ENCODE results near the gene OR2A2.

Gene OR2A2

DNA sequence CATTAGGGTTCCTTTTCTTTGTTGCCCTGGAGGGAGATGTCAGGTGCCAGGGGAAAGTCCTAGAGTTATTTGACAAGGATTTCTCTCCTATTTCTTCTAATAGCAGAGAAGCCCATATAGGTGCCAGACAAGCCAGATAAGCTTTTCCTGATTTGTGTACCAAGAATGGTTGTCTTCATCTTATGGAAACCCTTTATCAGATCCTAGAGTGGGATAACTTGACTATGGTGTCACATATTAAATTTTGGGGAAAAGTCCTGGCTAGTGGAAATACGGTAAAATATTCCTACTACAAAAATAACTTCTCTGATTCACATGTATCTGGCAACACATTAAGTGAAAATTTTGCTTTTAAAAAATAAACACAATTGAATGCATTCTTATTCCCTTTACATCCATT is 22.2 kb upstream of the OR2A2 start:
- FAIRE-seq (no peak), DNase-seq (ENCODE audit: insufficient read length, low spot score) (no peak)
- TF ChIP-seq, protein P1, sequence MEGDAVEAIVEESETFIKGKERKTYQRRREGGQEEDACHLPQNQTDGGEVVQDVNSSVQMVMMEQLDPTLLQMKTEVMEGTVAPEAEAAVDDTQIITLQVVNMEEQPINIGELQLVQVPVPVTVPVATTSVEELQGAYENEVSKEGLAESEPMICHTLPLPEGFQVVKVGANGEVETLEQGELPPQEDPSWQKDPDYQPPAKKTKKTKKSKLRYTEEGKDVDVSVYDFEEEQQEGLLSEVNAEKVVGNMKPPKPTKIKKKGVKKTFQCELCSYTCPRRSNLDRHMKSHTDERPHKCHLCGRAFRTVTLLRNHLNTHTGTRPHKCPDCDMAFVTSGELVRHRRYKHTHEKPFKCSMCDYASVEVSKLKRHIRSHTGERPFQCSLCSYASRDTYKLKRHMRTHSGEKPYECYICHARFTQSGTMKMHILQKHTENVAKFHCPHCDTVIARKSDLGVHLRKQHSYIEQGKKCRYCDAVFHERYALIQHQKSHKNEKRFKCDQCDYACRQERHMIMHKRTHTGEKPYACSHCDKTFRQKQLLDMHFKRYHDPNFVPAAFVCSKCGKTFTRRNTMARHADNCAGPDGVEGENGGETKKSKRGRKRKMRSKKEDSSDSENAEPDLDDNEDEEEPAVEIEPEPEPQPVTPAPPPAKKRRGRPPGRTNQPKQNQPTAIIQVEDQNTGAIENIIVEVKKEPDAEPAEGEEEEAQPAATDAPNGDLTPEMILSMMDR (IDR thresholded peaks at IDR 0.05; ENCODE audit: insufficient read depth, missing control alignments) = no peak

DNA sequence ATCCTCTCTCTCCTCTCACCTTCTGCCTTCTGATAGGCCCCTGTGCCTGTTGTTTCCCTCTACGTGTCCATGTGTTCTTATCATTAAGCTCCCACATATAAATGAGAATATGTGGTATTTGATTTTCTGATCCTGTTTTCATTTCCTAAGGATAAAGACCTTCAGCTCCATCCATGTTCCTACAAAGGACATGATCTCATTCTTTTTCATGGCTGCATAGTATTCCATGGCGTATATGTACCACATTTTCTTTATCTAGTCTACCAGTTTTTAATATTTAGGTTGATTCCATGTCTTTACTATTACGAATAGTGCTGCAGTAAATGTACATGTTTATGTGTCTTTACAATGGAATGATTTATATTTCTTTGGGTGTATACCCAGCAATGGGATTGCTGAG is 18.7 kb upstream of the OR2A2 start:
- TF ChIP-seq, protein P1 (IDR thresholded peaks at IDR 0.05; ENCODE audit: insufficient read depth, missing control alignments) = no peak
- DNase-seq (ENCODE audit: insufficient read length, low spot score) = no peak
- no peak for FAIRE-seq

DNA sequence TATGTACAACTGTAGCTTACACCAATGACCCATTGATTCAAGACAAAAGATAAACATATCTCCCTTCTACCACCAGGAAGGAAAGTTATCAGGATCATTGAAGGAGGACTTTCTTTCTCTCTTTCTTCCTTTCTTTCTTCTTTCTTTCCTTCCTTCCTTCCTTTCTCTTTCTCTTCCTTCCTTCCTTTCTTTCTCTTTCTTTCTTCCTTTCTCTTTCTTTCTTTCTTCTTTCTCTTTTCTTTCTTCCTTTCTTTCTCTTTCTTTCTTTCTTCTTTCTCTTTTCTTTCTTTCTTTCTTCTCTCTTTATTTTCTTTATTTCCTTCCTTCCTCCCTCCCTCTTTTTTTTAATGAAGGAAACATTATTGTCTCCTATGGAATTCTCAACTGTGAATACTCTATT is 10.6 kb upstream of the OR2A2 start:
- no peak for FAIRE-seq
- TF ChIP-seq, protein P1 (IDR thresholded peaks at IDR 0.05; ENCODE audit: insufficient read depth, missing control alignments) = no peak
- DNase-seq (ENCODE audit: insufficient read length, low spot score) = no peak

DNA sequence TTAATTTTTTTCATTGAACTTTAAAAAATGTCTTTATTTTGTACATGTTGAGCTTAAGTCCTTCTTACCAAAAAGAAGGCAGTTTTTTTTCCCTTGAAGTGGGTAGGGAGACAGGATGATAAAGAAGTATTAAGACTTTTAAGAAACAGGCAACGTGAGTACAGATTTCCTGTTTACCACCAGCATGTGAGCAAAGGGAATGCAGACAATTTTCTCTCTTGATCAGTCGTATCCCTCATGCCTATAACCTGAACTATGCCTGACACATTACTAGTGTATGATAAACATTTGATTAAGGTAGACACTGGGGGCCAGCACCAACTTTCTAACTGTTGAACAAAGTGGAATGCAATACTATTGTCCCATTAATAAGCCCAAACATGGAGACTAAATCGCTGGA is 8.8 kb upstream of the OR2A2 start:
- FAIRE-seq = no peak
- TF ChIP-seq, protein P1 (IDR thresholded peaks at IDR 0.05; ENCODE audit: insufficient read depth, missing control alignments) = no peak
- no peak for DNase-seq (ENCODE audit: insufficient read length, low spot score)

DNA sequence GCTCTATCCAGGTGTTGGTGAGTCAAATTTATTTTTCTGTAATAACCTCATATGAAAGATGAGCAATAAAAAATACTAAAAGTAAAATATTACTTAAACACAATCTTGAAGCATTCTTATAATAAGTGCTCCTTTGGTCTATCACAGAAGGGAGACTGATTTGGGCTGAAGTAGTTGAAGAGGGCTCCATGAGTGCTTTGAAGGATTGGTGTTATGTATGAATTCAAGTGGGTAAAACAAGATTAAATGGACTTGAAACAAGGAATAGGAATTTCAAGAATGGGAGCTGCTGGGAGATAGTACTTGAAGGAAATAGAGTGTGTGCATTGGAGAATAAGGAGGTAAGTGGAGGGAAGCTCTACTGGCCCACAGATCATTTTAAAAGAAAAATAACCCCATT is 7.3 kb upstream of the OR2A2 start:
- TF ChIP-seq, protein P1 (IDR thresholded peaks at IDR 0.05; ENCODE audit: insufficient read depth, missing control alignments) = no peak
- DNase-seq (ENCODE audit: insufficient read length, low spot score) = no peak
- FAIRE-seq = no peak

DNA sequence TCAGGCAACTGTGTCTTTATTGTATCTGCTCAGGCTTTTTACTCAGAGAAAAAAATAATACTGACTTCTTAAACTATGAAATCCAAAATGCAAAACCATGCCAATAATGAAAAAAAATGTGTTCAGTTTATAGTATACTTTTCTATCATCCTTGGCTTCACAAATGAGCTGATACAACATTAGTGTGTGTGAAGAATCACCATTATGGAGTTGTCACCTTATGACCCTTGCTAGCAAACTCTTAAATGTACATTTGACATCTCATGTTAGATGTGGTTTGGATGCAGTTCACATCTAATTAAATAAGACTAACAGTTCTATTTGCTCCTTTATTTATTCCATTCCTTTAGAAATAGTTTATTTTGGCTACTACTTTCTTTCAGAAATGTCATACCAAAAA is 4.2 kb upstream of the OR2A2 start:
- TF ChIP-seq, protein P1 (IDR thresholded peaks at IDR 0.05; ENCODE audit: insufficient read depth, missing control alignments) = no peak
- FAIRE-seq (no peak), DNase-seq (ENCODE audit: insufficient read length, low spot score) (no peak)

DNA sequence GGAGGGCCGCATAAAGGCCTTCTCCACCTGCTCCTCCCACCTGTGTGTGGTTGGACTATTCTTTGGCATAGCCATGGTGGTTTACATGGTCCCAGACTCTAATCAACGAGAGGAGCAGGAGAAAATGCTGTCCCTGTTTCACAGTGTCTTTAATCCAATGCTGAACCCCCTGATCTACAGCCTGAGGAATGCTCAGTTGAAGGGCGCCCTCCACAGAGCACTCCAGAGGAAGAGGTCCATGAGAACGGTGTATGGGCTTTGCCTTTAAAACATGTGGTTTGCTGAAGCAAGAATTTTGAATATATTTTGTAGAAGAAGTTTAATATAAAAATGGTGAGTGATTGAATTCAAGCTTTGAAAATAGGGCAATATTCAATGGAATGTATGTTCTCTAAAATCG is 889 bp downstream of the OR2A2 start:
- TF ChIP-seq, protein P1 (IDR thresholded peaks at IDR 0.05; ENCODE audit: insufficient read depth, missing control alignments) = no peak
- no peak for FAIRE-seq
- DNase-seq (ENCODE audit: insufficient read length, low spot score) = no peak

Measured in D721Med (cell line).